ENCODE measurements around the gene CASZ1.

Gene CASZ1

GRCh38 chr1:10825592-10825991, 29.1 kb upstream of the CASZ1 start:
- no peaks in the 10 kb centered on the region for H3K36me3 Mint-ChIP-seq (ENCODE audit: low read depth)
- H3K4me3 Mint-ChIP-seq = no peak overlapping the region
- TF ChIP-seq CTCF (IDR thresholded peaks at IDR 0.05) = no peak
- no peaks in the 10 kb centered on the region for H3K9me3 Mint-ChIP-seq
- H3K27me3 Mint-ChIP-seq (ENCODE audit: low read depth, poor library complexity) = peaks cover 28% of the 10 kb centered on the region
- peaks cover 57% of the 10 kb centered on the region for H3K4me1 Mint-ChIP-seq
- no peak for DNase-seq
- H3K27ac Mint-ChIP-seq = no peak overlapping the region

GRCh38 chr1:10824821-10825540, 28.5 kb upstream of the CASZ1 start:
- Mint-ChIP-seq H3K4me3 (no peak overlapping the region), H3K4me1 (peaks cover 54% of the 10 kb centered on the region), H3K27ac (no peak overlapping the region), H3K27me3 (ENCODE audit: low read depth, poor library complexity) (peaks cover 27% of the 10 kb centered on the region), H3K9me3 (no peaks in the 10 kb centered on the region), H3K36me3 (ENCODE audit: low read depth) (no peaks in the 10 kb centered on the region)
- no peak for TF ChIP-seq CTCF (IDR thresholded peaks at IDR 0.05)
- no peak for DNase-seq

- no peak for TF ChIP-seq CTCF (IDR thresholded peaks at IDR 0.05)
- Mint-ChIP-seq H3K4me1 (peaks cover 34% of the 10 kb centered on the region), H3K27me3 (ENCODE audit: low read depth, poor library complexity) (peaks cover 23% of the 10 kb centered on the region), H3K27ac (no peak overlapping the region), H3K9me3 (no peaks in the 10 kb centered on the region), H3K4me3 (no peak overlapping the region), H3K36me3 (ENCODE audit: low read depth) (no peaks in the 10 kb centered on the region)
- no peak for DNase-seq
Observed at GRCh38 chr1:10823000-10823401, 26.6 kb upstream of the CASZ1 start.

- peak overlapping the region; percentile 91 for H3K27ac Mint-ChIP-seq
- peaks cover 20% of the 10 kb centered on the region for H3K4me1 Mint-ChIP-seq
- no peaks in the 10 kb centered on the region for H3K36me3 Mint-ChIP-seq (ENCODE audit: low read depth)
- DNase-seq = no peak
- H3K4me3 Mint-ChIP-seq = no peak overlapping the region
- H3K27me3 Mint-ChIP-seq (ENCODE audit: low read depth, poor library complexity) = peaks cover 31% of the 10 kb centered on the region
- H3K9me3 Mint-ChIP-seq = no peaks in the 10 kb centered on the region
- TF ChIP-seq CTCF (IDR thresholded peaks at IDR 0.05) = no peak
Observed at GRCh38 chr1:10821388-10821787, 24.9 kb upstream of the CASZ1 start.

- H3K27me3 Mint-ChIP-seq (ENCODE audit: low read depth, poor library complexity) = peaks cover 31% of the 10 kb centered on the region
- H3K4me3 Mint-ChIP-seq = no peak overlapping the region
Observed at GRCh38 chr1:10820422-10820821, 24.0 kb upstream of the CASZ1 start.

More at GRCh38 chr1:10820422-10820821, 24.0 kb upstream of the CASZ1 start:
- DNase-seq = no peak
- Mint-ChIP-seq H3K36me3 (ENCODE audit: low read depth) (no peaks in the 10 kb centered on the region), H3K4me1 (peaks cover 20% of the 10 kb centered on the region), H3K27ac (no peak overlapping the region), H3K9me3 (no peaks in the 10 kb centered on the region)
- no peak for TF ChIP-seq CTCF (IDR thresholded peaks at IDR 0.05)

All from nephron progenitor cell (in vitro differentiated cells).